ENCODE measurements around the gene DCAF4.

DCAF4 gene

DNA sequence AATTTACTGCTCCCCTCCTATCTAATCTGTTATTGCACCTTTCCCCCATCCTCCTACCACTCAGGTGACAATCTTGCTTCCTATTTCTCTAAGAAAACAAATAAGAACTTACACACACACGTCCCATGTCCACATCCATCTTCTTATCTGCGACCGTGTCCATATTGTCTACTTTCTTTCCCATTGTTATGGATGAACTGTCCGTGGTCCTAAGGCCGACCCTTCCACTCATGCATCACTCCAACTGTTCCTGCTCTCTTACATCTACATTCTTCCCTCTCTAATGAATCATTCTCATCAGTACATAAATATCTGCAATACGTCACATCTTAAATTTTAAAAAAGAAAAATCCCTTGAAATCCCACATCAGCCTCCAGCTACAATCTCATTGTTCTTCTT, 70.7 kb downstream of the DCAF4 start:
- no peak for ATAC-seq
- no peak for TF ChIP-seq ARNTL (CRISPR knock-in tag; IDR thresholded peaks at IDR 0.05; ENCODE audit: borderline replicate concordance, low read depth)
- no peak for TF ChIP-seq CSDC2 (CRISPR knock-in tag; IDR thresholded peaks at IDR 0.05)
- no peak for TF ChIP-seq ZFP3 (CRISPR knock-in tag; IDR thresholded peaks at IDR 0.05)
- no peak for TF ChIP-seq CREB5 (CRISPR knock-in tag; IDR thresholded peaks at IDR 0.05; ENCODE audit: low read depth)

- no peak for ATAC-seq
- TF ChIP-seq PPARA (CRISPR knock-in tag; IDR thresholded peaks at IDR 0.05; ENCODE audit: borderline replicate concordance) (no peak), ZNF565 (CRISPR knock-in tag; conservative IDR thresholded peaks at IDR 0.05; ENCODE audit: low read depth) (no peak), ZFP30 (CRISPR knock-in tag; IDR thresholded peaks at IDR 0.05) (no peak), POU6F1 (CRISPR knock-in tag; IDR thresholded peaks at IDR 0.05; ENCODE audit: borderline replicate concordance, low read depth) (no peak), ZFP3 (CRISPR knock-in tag; IDR thresholded peaks at IDR 0.05) (no peak), PATZ1 (CRISPR knock-in tag; IDR thresholded peaks at IDR 0.05; ENCODE audit: borderline replicate concordance) (no peak), TOX (CRISPR knock-in tag; IDR thresholded peaks at IDR 0.05; ENCODE audit: borderline replicate concordance) (no peak), RARB (CRISPR knock-in tag; IDR thresholded peaks at IDR 0.05) (no peak), SNAI2 (CRISPR knock-in tag; IDR thresholded peaks at IDR 0.05) (no peak), BACH2 (CRISPR knock-in tag; IDR thresholded peaks at IDR 0.05; ENCODE audit: borderline replicate concordance) (no peak), ARNTL (CRISPR knock-in tag; IDR thresholded peaks at IDR 0.05; ENCODE audit: borderline replicate concordance, low read depth) (no peak), TCF4 (CRISPR knock-in tag; IDR thresholded peaks at IDR 0.05; ENCODE audit: borderline replicate concordance) (no peak), GLIS3 (CRISPR knock-in tag; IDR thresholded peaks at IDR 0.05) (no peak), CREB5 (CRISPR knock-in tag; IDR thresholded peaks at IDR 0.05; ENCODE audit: low read depth) (no peak), OSR1 (CRISPR knock-in tag; IDR thresholded peaks at IDR 0.05) (no peak), CSRNP3 (CRISPR knock-in tag; IDR thresholded peaks at IDR 0.05) (no peak), ZC3H10 (CRISPR knock-in tag; IDR thresholded peaks at IDR 0.05) (no peak), ESRRG (CRISPR knock-in tag; IDR thresholded peaks at IDR 0.05) (no peak), ZNF8 (CRISPR knock-in tag; IDR thresholded peaks at IDR 0.05) (no peak)
- TF ChIP-seq, protein P1, sequence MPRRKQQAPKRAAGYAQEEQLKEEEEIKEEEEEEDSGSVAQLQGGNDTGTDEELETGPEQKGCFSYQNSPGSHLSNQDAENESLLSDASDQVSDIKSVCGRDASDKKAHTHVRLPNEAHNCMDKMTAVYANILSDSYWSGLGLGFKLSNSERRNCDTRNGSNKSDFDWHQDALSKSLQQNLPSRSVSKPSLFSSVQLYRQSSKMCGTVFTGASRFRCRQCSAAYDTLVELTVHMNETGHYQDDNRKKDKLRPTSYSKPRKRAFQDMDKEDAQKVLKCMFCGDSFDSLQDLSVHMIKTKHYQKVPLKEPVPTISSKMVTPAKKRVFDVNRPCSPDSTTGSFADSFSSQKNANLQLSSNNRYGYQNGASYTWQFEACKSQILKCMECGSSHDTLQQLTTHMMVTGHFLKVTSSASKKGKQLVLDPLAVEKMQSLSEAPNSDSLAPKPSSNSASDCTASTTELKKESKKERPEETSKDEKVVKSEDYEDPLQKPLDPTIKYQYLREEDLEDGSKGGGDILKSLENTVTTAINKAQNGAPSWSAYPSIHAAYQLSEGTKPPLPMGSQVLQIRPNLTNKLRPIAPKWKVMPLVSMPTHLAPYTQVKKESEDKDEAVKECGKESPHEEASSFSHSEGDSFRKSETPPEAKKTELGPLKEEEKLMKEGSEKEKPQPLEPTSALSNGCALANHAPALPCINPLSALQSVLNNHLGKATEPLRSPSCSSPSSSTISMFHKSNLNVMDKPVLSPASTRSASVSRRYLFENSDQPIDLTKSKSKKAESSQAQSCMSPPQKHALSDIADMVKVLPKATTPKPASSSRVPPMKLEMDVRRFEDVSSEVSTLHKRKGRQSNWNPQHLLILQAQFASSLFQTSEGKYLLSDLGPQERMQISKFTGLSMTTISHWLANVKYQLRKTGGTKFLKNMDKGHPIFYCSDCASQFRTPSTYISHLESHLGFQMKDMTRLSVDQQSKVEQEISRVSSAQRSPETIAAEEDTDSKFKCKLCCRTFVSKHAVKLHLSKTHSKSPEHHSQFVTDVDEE (CRISPR knock-in tag; IDR thresholded peaks at IDR 0.05) = no peak
Observed at GRCh38 chr14:72998252-72998903, 72.1 kb downstream of the DCAF4 start.
